GM13976 (cell line): Measurements from ENCODE around the gene KLRF2.

Experiments used
- DNase-seq: peaks from one replicate; pipeline ENCODE4 v3.0.0; 2012; ENCODE audit warnings: low spot score
- CTCF ChIP-seq: IDR thresholded peaks from 2 replicates; pipeline ENCODE4 v1.5.1; 2012; ENCODE audit warnings: borderline replicate concordance, mild to moderate bottlenecking; ENCODE audit not compliant: insufficient read depth; ENCODE audit errors: extremely low read depth, missing control alignments, control extremely low read depth
- in situ Hi-C: fragments of 300-500 bp; cut with MboI; formaldehyde crosslinking; loops from one replicate; pipeline ENCODE4 v1.12.0; 2022; ENCODE audit warnings: low sequenced_read_pairs, mixed read lengths, inconsistent platforms; ENCODE audit not compliant: unreplicated experiment

Gene KLRF2

GRCh38 chr12:9856894-9857293 lies 24.4 kb upstream of the KLRF2 start:
- no peak for TF ChIP-seq CTCF
- in situ Hi-C loops = no loop called here
- no peak for DNase-seq

- in situ Hi-C loops = no loop called here
- no peak for TF ChIP-seq CTCF
- DNase-seq = no peak
Measured at GRCh38 chr12:9858135-9858534, 23.2 kb upstream of the KLRF2 start.

- no peak for TF ChIP-seq CTCF
- no peak for DNase-seq
- in situ Hi-C loops = no loop called here
Measured at GRCh38 chr12:9864913-9865675, 16.2 kb upstream of the KLRF2 start.

GRCh38 chr12:9866860-9867269 lies 14.4 kb upstream of the KLRF2 start:
- no peak for DNase-seq
- in situ Hi-C loops = no loop called here
- no peak for TF ChIP-seq CTCF

- DNase-seq = no peak
- TF ChIP-seq CTCF = no peak
- in situ Hi-C loops = no loop called here
Measured at GRCh38 chr12:9867531-9867930, 13.8 kb upstream of the KLRF2 start.

GRCh38 chr12:9868311-9868801 lies 12.9 kb upstream of the KLRF2 start:
- in situ Hi-C loops = no loop called here
- DNase-seq = no peak
- no peak for TF ChIP-seq CTCF

- in situ Hi-C loops = no loop called here
- no peak for TF ChIP-seq CTCF
- no peak for DNase-seq
Measured at GRCh38 chr12:9868951-9869306, 12.4 kb upstream of the KLRF2 start.
